Esophagus mucosa (tissue), 1 donor: ENCODE data around the gene MSRB2. TPM values are rescaled to one million over a fixed set of nuclear protein-coding genes. Genes with fewer than 3 reads are reported as not detected.

ENCODE experiments used
- total RNA-seq: library from RNA; stranded (reverse); gene quantifications from one replicate; pipeline ENCODE4 v1.2.4, GENCODE V29; 2023
- donor health status: DM: yes; HTN: yes; CAD: no.

The MSRB2 gene
- total RNA-seq, 1 donor from 2014 or later, result 17.1 TPM

Other genes with a start within 250 kb of the MSRB2 start
- not detected for gene ARMC3, start 167.5 kb upstream of the MSRB2 start, total RNA-seq
- gene PTF1A, start 96.7 kb downstream of the MSRB2 start, total RNA-seq, result not detected
- gene C10orf67, start 249.2 kb downstream of the MSRB2 start, total RNA-seq, result 0.08 TPM